HepG2 (cell line): Measurements from ENCODE around the gene BAMBI. TPM values are rescaled to one million over a fixed set of nuclear protein-coding genes. Genes with fewer than 3 reads are reported as not detected.

ENCODE experiments used
- CC2D1A ChIP-seq: sonication (generic); formaldehyde crosslinking; IDR thresholded peaks from 2 replicates; pipeline ENCODE4 v1.8.1; 2023; ENCODE audit warnings: mild to moderate bottlenecking, missing genetic modification reagents
- FOXO1 ChIP-seq: sonication (generic); formaldehyde crosslinking; IDR thresholded peaks from 2 replicates; pipeline ENCODE4 v1.4.0; 2020; ENCODE audit warnings: missing genetic modification reagents
- HIVEP1 ChIP-seq: sonication (generic); formaldehyde crosslinking; IDR thresholded peaks from 2 replicates; pipeline ENCODE4 v1.4.0; 2020; ENCODE audit warnings: mild to moderate bottlenecking, missing genetic modification reagents
- KLF15 ChIP-seq: sonication (generic); formaldehyde crosslinking; IDR thresholded peaks from 2 replicates; pipeline ENCODE4 v1.8.1; 2023; ENCODE audit warnings: borderline replicate concordance, mild to moderate bottlenecking, inconsistent platforms, missing genetic modification reagents, mixed read lengths
- MAF1 ChIP-seq: sonication (generic); formaldehyde crosslinking; IDR thresholded peaks from 2 replicates; pipeline ENCODE4 v1.5.0; 2020; ENCODE audit warnings: missing genetic modification reagents, borderline replicate concordance
- SIN3A ChIP-seq: IDR thresholded peaks from 2 replicates; pipeline ENCODE4 v1.6.1; 2011; ENCODE audit warnings: low read depth, mild to moderate bottlenecking, control low read depth, low read length, borderline replicate concordance
- YY1 ChIP-seq: IDR thresholded peaks from 2 replicates; pipeline ENCODE4 v1.6.1; 2011; ENCODE audit warnings: low read length, low read depth, moderate library complexity, mild to moderate bottlenecking; ENCODE audit not compliant: insufficient read depth, insufficient replicate concordance
- ZNF446 ChIP-seq: sonication (generic); formaldehyde crosslinking; IDR thresholded peaks from 2 replicates; pipeline ENCODE4 v1.5.0; 2020; ENCODE audit warnings: mild to moderate bottlenecking, missing genetic modification reagents
- ZNF563 ChIP-seq: sonication (generic); formaldehyde crosslinking; IDR thresholded peaks from 2 replicates; pipeline ENCODE4 v1.8.0; 2022; ENCODE audit warnings: mild to moderate bottlenecking, moderate library complexity, missing genetic modification reagents
- ZNF792 ChIP-seq: IDR thresholded peaks from 2 replicates; pipeline ENCODE4 v1.6.1; 2016
- polyA plus RNA-seq, 8 experiments: library from polyadenylated mRNA; depleted of rRNA in 3 of 8; stranded (reverse) in 7 of 8; unstranded in 1 of 8; fragments of >200 nt; fragmentation: Illumina TruSeq in 4 of 8; extraction: Trizol in 4 of 8; gene quantifications; 2 replicates each; pipeline versions ENCODE4 v1.2.1 to v1.2.3, GENCODE V29; 2011 to 2016; ENCODE audit warnings: low read depth in 4 of 8, missing spikeins in 1 of 8, mixed read lengths in 1 of 8; ENCODE audit not compliant: insufficient read depth in 1 of 8
- total RNA-seq, 5 experiments: library from RNA; depleted of rRNA; stranded (reverse); fragments of >200 nt; fragmentation: Illumina TruSeq; extraction: Trizol; gene quantifications; 2 replicates each; pipeline ENCODE4 v1.2.3, GENCODE V29; 2016; ENCODE audit warnings: low read depth in 1 of 5
- TF ChIP-seq, protein P1 (sequence below): sonication (generic); formaldehyde crosslinking; IDR thresholded peaks from 2 replicates; pipeline ENCODE4 v1.4.0; 2020; ENCODE audit warnings: missing genetic modification reagents
- TF ChIP-seq, protein P2 (sequence below): sonication (generic); formaldehyde crosslinking; conservative IDR thresholded peaks from 2 replicates; pipeline ENCODE4 v1.8.0; 2022; ENCODE audit warnings: mild to moderate bottlenecking, moderate library complexity, missing genetic modification reagents
- TF ChIP-seq, protein P3 (sequence below): sonication (generic); formaldehyde crosslinking; IDR thresholded peaks from 2 replicates; pipeline ENCODE4 v1.4.0; 2020; ENCODE audit warnings: low read depth, missing genetic modification reagents
- TF ChIP-seq, protein P4 (sequence below): sonication (generic); formaldehyde crosslinking; conservative IDR thresholded peaks from 2 replicates; pipeline ENCODE4 v1.5.0; 2020; ENCODE audit warnings: missing genetic modification reagents

BAMBI gene
- total and polyA plus RNA-seq, 2 of the 13 experiments (the other 11 are each of a cell fraction or from before 2014, with no cell fraction given): 12.0 to 23.6 TPM

DNA sequence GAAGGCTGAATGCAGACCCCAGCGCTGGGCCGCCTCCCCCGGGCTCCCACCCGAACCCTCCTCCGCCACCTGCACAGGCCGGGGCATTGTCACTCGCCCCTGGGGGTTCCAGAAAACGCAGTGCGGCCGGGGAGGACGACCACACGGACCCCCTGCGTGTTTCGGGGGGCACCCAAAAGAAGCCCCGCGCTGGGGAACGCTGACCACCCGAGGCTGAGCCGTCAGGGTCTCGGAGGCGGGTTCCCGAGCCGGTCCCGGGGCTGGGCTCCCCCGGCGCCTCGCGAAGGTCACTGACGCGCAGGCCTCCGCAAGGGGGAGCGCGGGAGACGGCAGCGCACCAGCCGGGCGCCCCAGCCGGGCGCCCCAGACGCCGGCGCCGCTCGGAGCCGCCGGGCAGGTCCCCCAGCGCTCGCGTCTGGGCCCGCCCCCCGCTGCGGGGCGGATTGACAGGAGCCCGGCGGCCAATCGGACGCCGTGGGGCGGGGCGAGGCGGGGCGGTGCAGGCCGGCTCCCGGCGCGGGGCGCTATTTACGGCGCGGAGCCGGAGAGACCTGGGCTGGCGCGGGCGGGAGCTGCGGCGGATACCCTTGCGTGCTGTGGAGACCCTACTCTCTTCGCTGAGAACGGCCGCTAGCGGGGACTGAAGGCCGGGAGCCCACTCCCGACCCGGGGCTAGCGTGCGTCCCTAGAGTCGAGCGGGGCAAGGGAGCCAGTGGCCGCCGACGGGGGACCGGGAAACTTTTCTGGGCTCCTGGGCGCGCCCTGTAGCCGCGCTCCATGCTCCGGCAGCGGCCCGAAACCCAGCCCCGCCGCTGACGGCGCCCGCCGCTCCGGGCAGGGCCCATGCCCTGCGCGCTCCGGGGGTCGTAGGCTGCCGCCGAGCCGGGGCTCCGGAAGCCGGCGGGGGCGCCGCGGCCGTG, at the start of gene BAMBI (continued):
- TF ChIP-seq, protein P1, sequence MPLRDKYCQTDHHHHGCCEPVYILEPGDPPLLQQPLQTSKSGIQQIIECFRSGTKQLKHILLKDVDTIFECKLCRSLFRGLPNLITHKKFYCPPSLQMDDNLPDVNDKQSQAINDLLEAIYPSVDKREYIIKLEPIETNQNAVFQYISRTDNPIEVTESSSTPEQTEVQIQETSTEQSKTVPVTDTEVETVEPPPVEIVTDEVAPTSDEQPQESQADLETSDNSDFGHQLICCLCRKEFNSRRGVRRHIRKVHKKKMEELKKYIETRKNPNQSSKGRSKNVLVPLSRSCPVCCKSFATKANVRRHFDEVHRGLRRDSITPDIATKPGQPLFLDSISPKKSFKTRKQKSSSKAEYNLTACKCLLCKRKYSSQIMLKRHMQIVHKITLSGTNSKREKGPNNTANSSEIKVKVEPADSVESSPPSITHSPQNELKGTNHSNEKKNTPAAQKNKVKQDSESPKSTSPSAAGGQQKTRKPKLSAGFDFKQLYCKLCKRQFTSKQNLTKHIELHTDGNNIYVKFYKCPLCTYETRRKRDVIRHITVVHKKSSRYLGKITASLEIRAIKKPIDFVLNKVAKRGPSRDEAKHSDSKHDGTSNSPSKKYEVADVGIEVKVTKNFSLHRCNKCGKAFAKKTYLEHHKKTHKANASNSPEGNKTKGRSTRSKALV: peak; percentile 58; the same call in 1 of the 2 replicates
- peak; percentile 60 for TF ChIP-seq YY1
- 0 out of 2 replicates have a peak, but pooled peaks have one; percentile 67 for TF ChIP-seq MAF1
- peak; percentile 76 for TF ChIP-seq FOXO1 (CRISPR knock-in tag)
- peak; percentile 36; the same call in 1 of the 2 replicates for TF ChIP-seq KLF15
- TF ChIP-seq HIVEP1 (CRISPR knock-in tag): peak; percentile 32; the same call in 1 of the 2 replicates
- TF ChIP-seq CC2D1A (CRISPR knock-in tag): no peak
- TF ChIP-seq ZNF792: peak; percentile 74; the same call in 1 of the 2 replicates
- 0 out of 2 replicates have a peak, but pooled peaks have one; percentile 46 for TF ChIP-seq SIN3A
- TF ChIP-seq, protein P2, sequence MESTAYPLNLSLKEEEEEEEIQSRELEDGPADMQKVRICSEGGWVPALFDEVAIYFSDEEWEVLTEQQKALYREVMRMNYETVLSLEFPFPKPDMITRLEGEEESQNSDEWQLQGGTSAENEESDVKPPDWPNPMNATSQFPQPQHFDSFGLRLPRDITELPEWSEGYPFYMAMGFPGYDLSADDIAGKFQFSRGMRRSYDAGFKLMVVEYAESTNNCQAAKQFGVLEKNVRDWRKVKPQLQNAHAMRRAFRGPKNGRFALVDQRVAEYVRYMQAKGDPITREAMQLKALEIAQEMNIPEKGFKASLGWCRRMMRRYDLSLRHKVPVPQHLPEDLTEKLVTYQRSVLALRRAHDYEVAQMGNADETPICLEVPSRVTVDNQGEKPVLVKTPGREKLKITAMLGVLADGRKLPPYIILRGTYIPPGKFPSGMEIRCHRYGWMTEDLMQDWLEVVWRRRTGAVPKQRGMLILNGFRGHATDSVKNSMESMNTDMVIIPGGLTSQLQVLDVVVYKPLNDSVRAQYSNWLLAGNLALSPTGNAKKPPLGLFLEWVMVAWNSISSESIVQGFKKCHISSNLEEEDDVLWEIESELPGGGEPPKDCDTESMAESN (CRISPR knock-in tag): peak; percentile 37; the same call in 1 of the 2 replicates
- TF ChIP-seq, protein P3, sequence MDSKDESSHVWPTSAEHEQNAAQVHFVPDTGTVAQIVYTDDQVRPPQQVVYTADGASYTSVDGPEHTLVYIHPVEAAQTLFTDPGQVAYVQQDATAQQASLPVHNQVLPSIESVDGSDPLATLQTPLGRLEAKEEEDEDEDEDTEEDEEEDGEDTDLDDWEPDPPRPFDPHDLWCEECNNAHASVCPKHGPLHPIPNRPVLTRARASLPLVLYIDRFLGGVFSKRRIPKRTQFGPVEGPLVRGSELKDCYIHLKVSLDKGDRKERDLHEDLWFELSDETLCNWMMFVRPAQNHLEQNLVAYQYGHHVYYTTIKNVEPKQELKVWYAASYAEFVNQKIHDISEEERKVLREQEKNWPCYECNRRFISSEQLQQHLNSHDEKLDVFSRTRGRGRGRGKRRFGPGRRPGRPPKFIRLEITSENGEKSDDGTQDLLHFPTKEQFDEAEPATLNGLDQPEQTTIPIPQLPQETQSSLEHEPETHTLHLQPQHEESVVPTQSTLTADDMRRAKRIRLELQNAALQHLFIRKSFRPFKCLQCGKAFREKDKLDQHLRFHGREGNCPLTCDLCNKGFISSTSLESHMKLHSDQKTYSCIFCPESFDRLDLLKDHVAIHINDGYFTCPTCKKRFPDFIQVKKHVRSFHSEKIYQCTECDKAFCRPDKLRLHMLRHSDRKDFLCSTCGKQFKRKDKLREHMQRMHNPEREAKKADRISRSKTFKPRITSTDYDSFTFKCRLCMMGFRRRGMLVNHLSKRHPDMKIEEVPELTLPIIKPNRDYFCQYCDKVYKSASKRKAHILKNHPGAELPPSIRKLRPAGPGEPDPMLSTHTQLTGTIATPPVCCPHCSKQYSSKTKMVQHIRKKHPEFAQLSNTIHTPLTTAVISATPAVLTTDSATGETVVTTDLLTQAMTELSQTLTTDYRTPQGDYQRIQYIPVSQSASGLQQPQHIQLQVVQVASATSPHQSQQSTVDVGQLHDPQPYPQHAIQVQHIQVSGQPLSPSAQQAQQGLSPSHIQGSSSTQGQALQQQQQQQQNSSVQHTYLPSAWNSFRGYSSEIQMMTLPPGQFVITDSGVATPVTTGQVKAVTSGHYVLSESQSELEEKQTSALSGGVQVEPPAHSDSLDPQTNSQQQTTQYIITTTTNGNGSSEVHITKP (CRISPR knock-in tag): peak; percentile 64; the same call in 1 of the 2 replicates
- 0 out of 2 replicates have a peak, but pooled peaks have one; percentile 8 for TF ChIP-seq ZNF446
- TF ChIP-seq, protein P4, sequence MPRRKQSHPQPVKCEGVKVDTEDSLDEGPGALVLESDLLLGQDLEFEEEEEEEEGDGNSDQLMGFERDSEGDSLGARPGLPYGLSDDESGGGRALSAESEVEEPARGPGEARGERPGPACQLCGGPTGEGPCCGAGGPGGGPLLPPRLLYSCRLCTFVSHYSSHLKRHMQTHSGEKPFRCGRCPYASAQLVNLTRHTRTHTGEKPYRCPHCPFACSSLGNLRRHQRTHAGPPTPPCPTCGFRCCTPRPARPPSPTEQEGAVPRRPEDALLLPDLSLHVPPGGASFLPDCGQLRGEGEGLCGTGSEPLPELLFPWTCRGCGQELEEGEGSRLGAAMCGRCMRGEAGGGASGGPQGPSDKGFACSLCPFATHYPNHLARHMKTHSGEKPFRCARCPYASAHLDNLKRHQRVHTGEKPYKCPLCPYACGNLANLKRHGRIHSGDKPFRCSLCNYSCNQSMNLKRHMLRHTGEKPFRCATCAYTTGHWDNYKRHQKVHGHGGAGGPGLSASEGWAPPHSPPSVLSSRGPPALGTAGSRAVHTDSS: no peak
- peak; percentile 42; the same call in 1 of the 2 replicates for TF ChIP-seq ZNF563 (CRISPR knock-in tag)
